Retinal pigment epithelial cell (primary cell): Measurements from ENCODE around the gene BBC3.
"Not testable (repeated sequence)": the region's sequence is repeated elsewhere in the genome, so short reads cannot be mapped to it uniquely, and the experiment has no call there.

Experiments used
- DNase-seq: peaks from one replicate; pipeline ENCODE4 v3.0.0-alpha.2; 2010; ENCODE audit warnings: low read depth
- H3K4me3 ChIP-seq: 2 replicates; pipeline ENCODE4 v1.5.1; 2011; ENCODE audit warnings: mild to moderate bottlenecking, low read length, control low read depth, moderate library complexity
- CTCF ChIP-seq: conservative IDR thresholded peaks from 2 replicates; pipeline ENCODE4 v1.5.1; 2011; ENCODE audit warnings: low read depth, low read length, control low read depth, inconsistent platforms

Gene BBC3

GRCh38 chr19:47230921-47231214 lies at the start of gene BBC3:
Gene BBC3, minus strand, starts transcription at chr19:47231199. Its CDS starts 2,768 bp downstream, at chr19:47228431.
- DNase-seq = no peak
- H3K4me3 ChIP-seq = peak within 1 kb of the TSS; percentile 95
- no peak for TF ChIP-seq CTCF

- H3K4me3 ChIP-seq = no peak overlapping the region
- peak; percentile 53 for TF ChIP-seq CTCF
- no peak for DNase-seq
These were observed 49.3 kb upstream of the BBC3 start for GRCh38 chr19:47280183-47280797.

GRCh38 chr19:47276513-47276912 lies 45.5 kb upstream of the BBC3 start:
- DNase-seq, H3K4me3 ChIP-seq: not testable (repeated sequence)

- no peak for TF ChIP-seq CTCF
- DNase-seq = no peak
- no peak overlapping the region for H3K4me3 ChIP-seq
These were observed 44.9 kb upstream of the BBC3 start for GRCh38 chr19:47275791-47276461.

- TF ChIP-seq CTCF = no peak
- DNase-seq = no peak
- peak overlapping the region; percentile 40 for H3K4me3 ChIP-seq
These were observed 44.1 kb upstream of the BBC3 start for GRCh38 chr19:47274891-47275761.

GRCh38 chr19:47274071-47274890 lies 43.3 kb upstream of the BBC3 start, which contains the start of gene INAFM1:
Gene INAFM1, plus strand, starts transcription at chr19:47274885. Its CDS starts 35 bp downstream, at chr19:47274920.
- peak within 1 kb of the TSS; percentile 77 for H3K4me3 ChIP-seq
- peak; percentile 71 for DNase-seq
- TF ChIP-seq CTCF = no peak
